AG04450 (cell line): ENCODE results near the gene CENPF. TPM values are rescaled to one million over a fixed set of nuclear protein-coding genes. Genes with fewer than 3 reads are reported as not detected.

Experiments used
- CTCF ChIA-PET: fragments of 300-600, 350-600 bp; formaldehyde crosslinking; extraction: SDS; loops from one replicate; lab custom pipeline; 2022; ENCODE audit warnings: antibody characterized with exemption, inconsistent platforms; lab: Charles Lee
- POLR2A ChIA-PET: fragments of 350-600 bp; formaldehyde crosslinking; extraction: SDS; loops from one replicate; lab custom pipeline; 2021; ENCODE audit warnings: antibody characterized with exemption, inconsistent platforms; lab: Yijun Ruan, JAX
- DNase-seq: peaks from one replicate; pipeline ENCODE4 v3.0.0-alpha.2; 2011; ENCODE audit warnings: low read depth, low spot score
- H3K27ac ChIP-seq: one replicate; pipeline ENCODE4 v1.5.1; 2012; ENCODE audit warnings: low read depth, low read length, control low read depth
- H3K27me3 ChIP-seq: one replicate; pipeline ENCODE4 v1.6.0; 2012; ENCODE audit warnings: low read length; ENCODE audit not compliant: control insufficient read depth, insufficient read depth
- H3K4me3 ChIP-seq: 2 replicates; pipeline ENCODE4 v1.5.1; 2011; ENCODE audit warnings: mild to moderate bottlenecking, low read depth, low read length, control low read depth
- H3K9me3 ChIP-seq: 2 replicates; pipeline ENCODE4 v1.5.1; 2012; ENCODE audit warnings: low read length; ENCODE audit not compliant: control insufficient read depth, insufficient read depth
- polyA plus RNA-seq: library from polyadenylated mRNA; depleted of rRNA; stranded (reverse); fragments of >200 nt; gene quantifications from 2 replicates; pipeline ENCODE4 v1.2.3, GENCODE V29; 2011
- TF ChIP-seq, protein P1 (sequence below): IDR thresholded peaks from 2 replicates; pipeline ENCODE4 v1.5.1; 2011; ENCODE audit warnings: low read depth, low read length, control low read depth, inconsistent platforms

The CENPF gene
- polyA plus RNA-seq, 1 experiment: 17.5 TPM

DNA sequence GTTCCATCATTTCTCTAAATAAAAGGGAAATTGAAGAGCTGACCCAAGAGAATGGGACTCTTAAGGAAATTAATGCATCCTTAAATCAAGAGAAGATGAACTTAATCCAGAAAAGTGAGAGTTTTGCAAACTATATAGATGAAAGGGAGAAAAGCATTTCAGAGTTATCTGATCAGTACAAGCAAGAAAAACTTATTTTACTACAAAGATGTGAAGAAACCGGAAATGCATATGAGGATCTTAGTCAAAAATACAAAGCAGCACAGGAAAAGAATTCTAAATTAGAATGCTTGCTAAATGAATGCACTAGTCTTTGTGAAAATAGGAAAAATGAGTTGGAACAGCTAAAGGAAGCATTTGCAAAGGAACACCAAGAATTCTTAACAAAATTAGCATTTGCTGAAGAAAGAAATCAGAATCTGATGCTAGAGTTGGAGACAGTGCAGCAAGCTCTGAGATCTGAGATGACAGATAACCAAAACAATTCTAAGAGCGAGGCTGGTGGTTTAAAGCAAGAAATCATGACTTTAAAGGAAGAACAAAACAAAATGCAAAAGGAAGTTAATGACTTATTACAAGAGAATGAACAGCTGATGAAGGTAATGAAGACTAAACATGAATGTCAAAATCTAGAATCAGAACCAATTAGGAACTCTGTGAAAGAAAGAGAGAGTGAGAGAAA is 38.4 kb downstream of the CENPF start:
- Histone ChIP-seq H3K9me3 (no peaks in the 10 kb centered on the region), H3K27me3 (no peaks in the 10 kb centered on the region), H3K4me3 (no peak overlapping the region), H3K27ac (no peak overlapping the region)
- TF ChIP-seq, protein P1, sequence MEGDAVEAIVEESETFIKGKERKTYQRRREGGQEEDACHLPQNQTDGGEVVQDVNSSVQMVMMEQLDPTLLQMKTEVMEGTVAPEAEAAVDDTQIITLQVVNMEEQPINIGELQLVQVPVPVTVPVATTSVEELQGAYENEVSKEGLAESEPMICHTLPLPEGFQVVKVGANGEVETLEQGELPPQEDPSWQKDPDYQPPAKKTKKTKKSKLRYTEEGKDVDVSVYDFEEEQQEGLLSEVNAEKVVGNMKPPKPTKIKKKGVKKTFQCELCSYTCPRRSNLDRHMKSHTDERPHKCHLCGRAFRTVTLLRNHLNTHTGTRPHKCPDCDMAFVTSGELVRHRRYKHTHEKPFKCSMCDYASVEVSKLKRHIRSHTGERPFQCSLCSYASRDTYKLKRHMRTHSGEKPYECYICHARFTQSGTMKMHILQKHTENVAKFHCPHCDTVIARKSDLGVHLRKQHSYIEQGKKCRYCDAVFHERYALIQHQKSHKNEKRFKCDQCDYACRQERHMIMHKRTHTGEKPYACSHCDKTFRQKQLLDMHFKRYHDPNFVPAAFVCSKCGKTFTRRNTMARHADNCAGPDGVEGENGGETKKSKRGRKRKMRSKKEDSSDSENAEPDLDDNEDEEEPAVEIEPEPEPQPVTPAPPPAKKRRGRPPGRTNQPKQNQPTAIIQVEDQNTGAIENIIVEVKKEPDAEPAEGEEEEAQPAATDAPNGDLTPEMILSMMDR: no peak
- POLR2A ChIA-PET: no interaction called here
- no peak for DNase-seq
- CTCF ChIA-PET: interaction anchor here (0.6 to 10.2 kb wide), 8 partner anchors 9 to 884 kb away, joined by 3 to 99 read pairs (median 4); no protein-coding TSS in a partner anchor

DNA sequence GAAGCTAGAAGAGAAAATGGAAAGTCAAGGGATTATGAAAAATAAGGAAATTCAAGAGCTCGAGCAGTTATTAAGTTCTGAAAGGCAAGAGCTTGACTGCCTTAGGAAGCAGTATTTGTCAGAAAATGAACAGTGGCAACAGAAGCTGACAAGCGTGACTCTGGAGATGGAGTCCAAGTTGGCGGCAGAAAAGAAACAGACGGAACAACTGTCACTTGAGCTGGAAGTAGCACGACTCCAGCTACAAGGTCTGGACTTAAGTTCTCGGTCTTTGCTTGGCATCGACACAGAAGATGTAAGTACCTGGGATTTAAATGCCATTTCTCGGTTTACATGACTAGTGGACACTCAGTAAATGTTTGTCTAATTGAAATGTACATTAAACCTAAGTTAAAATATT is 40.0 kb downstream of the CENPF start:
- Histone ChIP-seq H3K9me3 (no peaks in the 10 kb centered on the region), H3K27me3 (no peaks in the 10 kb centered on the region), H3K4me3 (no peak overlapping the region), H3K27ac (no peak overlapping the region)
- TF ChIP-seq, protein P1: no peak
- no peak for DNase-seq
- ChIA-PET CTCF (interaction anchor here (0.6 to 10.2 kb wide), 3 partner anchors 33 to 1851 kb away, joined by 3 to 99 read pairs (median 6); partner anchors contain the start of gene TATDN3), POLR2A (no interaction called here)

DNA sequence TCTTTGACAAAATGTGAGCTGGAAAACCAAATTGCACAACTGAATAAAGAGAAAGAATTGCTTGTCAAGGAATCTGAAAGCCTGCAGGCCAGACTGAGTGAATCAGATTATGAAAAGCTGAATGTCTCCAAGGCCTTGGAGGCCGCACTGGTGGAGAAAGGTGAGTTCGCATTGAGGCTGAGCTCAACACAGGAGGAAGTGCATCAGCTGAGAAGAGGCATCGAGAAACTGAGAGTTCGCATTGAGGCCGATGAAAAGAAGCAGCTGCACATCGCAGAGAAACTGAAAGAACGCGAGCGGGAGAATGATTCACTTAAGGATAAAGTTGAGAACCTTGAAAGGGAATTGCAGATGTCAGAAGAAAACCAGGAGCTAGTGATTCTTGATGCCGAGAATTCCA is 42.7 kb downstream of the CENPF start:
- Histone ChIP-seq H3K27me3 (no peaks in the 10 kb centered on the region), H3K4me3 (no peak overlapping the region), H3K27ac (no peak overlapping the region), H3K9me3 (no peaks in the 10 kb centered on the region)
- TF ChIP-seq, protein P1: no peak
- CTCF ChIA-PET: interaction anchor here (0.6 to 9.0 kb wide), 6 partner anchors 8 to 881 kb away, joined by 3 to 67 read pairs (median 4); no protein-coding TSS in a partner anchor
- DNase-seq: no peak
- POLR2A ChIA-PET: no interaction called here

DNA sequence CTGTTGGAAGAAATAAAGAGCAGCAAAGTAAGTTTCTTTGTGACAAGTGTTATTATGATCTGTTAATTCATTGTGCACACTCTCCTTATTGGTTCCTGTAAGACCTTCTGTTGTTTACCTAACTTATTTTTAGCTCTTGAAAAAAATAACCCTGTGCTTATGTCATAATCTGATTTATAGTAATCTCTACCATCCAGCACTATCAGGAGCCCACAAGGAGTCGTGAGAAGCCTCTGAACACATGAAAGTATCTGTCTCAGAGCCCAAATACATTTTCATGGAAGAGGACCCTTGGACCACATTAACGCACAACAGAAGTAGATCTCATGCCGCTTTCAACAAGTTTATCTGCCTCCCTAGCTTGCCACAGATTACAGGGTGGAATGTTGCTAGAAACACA is 45.8 kb downstream of the CENPF start:
- POLR2A ChIA-PET: no interaction called here
- Histone ChIP-seq H3K4me3 (no peak overlapping the region), H3K9me3 (no peaks in the 10 kb centered on the region), H3K27me3 (no peaks in the 10 kb centered on the region), H3K27ac (no peak overlapping the region)
- TF ChIP-seq, protein P1: no peak
- CTCF ChIA-PET: interaction anchor here (1.0 to 9.0 kb wide), 3 partner anchors 11 to 497 kb away, joined by 3 to 67 read pairs (median 9); no protein-coding TSS in a partner anchor
- DNase-seq: no peak

DNA sequence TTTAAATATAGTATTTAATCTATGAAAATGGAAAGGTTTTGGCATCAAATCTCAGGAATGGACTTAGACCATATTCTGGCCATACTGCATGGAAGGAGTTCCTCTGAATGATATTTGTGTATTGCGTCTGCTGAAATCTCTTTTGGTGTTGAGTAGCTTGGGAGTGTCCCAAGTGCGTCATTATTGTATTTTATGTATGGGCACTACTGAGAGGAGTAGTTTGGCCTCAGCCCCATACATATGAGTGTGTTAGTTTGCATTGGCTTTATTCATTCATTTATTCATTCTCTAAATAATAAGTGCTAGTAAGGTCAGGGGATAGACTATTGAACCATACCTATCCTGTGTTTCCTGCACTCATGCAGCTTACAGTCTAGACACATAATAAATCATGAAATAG is 46.6 kb downstream of the CENPF start:
- CTCF ChIA-PET: interaction anchor here (1.0 to 9.0 kb wide), 2 partner anchors 12 to 437 kb away, joined by 3 to 67 read pairs; no protein-coding TSS in a partner anchor
- POLR2A ChIA-PET: interaction anchor here (0.7 kb wide), 1 partner anchor 151 kb away, joined by 4 read pairs; no protein-coding TSS in a partner anchor
- DNase-seq: no peak
- TF ChIP-seq, protein P1: no peak
- Histone ChIP-seq H3K27me3 (no peaks in the 10 kb centered on the region), H3K27ac (no peak overlapping the region), H3K4me3 (no peak overlapping the region), H3K9me3 (no peaks in the 10 kb centered on the region)
